ENCODE measurements around the gene SQOR. TPM values are rescaled to one million over a fixed set of nuclear protein-coding genes. Genes with fewer than 3 reads are reported as not detected.
"Not testable (repeated sequence)": the region's sequence is repeated elsewhere in the genome, so short reads cannot be mapped to it uniquely, and the experiment has no call there.

The SQOR gene
- total RNA-seq, 2 experiments from 2014 or later: 105 to 108 TPM

- peaks cover 27% of the 10 kb centered on the region for H3K36me3 Mint-ChIP-seq (ENCODE audit: low read depth)
- peak; percentile 57 for ATAC-seq
- peak; percentile 42 for DNase-seq
- H3K4me3 Mint-ChIP-seq: peak overlapping the region; percentile 16
- peaks cover 80% of the 10 kb centered on the region for H3K4me1 Mint-ChIP-seq
- ChIA-PET CTCF (interaction anchor here (0.6 to 2.0 kb wide), 4 partner anchors 31 to 60 kb away, joined by 4 to 6 read pairs (median 6); no protein-coding TSS in a partner anchor), POLR2A (interaction anchor here (1.0 kb wide), 1 partner anchor 8 kb away, joined by 5 read pairs; no protein-coding TSS in a partner anchor)
- peaks cover 2% of the 10 kb centered on the region for H3K9me3 Mint-ChIP-seq (ENCODE audit: low read depth)
- intact Hi-C loops (cut with DNase I, micrococcal nuclease): no loop called here
- H3K27ac Mint-ChIP-seq: peak overlapping the region; percentile 42
- no peaks in the 10 kb centered on the region for H3K27me3 Mint-ChIP-seq
Observed at GRCh38 chr15:45645026-45645980, 10.5 kb downstream of the SQOR start.

GRCh38 chr15:45646220-45646619 lies 11.4 kb downstream of the SQOR start:
- intact Hi-C loops (cut with DNase I, micrococcal nuclease): no loop called here
- POLR2A ChIA-PET: interaction anchor here (1.0 kb wide), 1 partner anchor 9 kb away, joined by 5 read pairs; no protein-coding TSS in a partner anchor
- ATAC-seq (no peak), DNase-seq (peak; percentile 24)
- Mint-ChIP-seq H3K4me1 (peaks cover 73% of the 10 kb centered on the region), H3K4me3 (no peak overlapping the region), H3K36me3 (ENCODE audit: low read depth) (peaks cover 31% of the 10 kb centered on the region), H3K9me3 (ENCODE audit: low read depth) (peaks cover 5% of the 10 kb centered on the region), H3K27me3 (no peaks in the 10 kb centered on the region), H3K27ac (no peak overlapping the region)
- CTCF ChIA-PET: interaction anchor here (0.8 to 2.0 kb wide), 2 partner anchors 25 to 60 kb away, joined by 3 to 6 read pairs; no protein-coding TSS in a partner anchor

DNA sequence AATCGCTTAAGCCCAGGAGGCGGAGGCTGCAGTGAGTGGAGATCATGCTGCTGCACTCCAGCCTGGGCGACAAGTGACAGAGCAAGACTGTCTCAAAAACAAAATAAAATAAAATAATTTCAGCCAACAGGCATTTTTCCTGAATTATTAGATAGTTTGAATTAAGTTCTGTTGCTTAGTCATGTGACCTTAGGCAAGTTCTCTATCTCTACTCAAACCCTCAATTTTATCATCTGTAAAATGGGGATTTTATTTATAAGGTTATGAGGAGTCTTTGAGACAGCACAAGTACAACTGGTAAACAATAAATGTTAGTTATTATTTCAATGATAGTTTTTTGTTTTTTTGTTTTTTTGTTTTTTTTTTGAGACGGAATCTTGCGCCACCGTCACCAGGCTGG lies 13.0 kb downstream of the SQOR start:
- Mint-ChIP-seq H3K4me3 (no peak overlapping the region), H3K36me3 (ENCODE audit: low read depth) (peaks cover 19% of the 10 kb centered on the region), H3K27me3 (no peaks in the 10 kb centered on the region), H3K4me1 (peaks cover 64% of the 10 kb centered on the region), H3K9me3 (ENCODE audit: low read depth) (peaks cover 5% of the 10 kb centered on the region), H3K27ac (no peak overlapping the region)
- ChIA-PET POLR2A (no interaction called here), CTCF (no interaction called here)
- intact Hi-C loops (cut with DNase I, micrococcal nuclease): no loop called here
- ATAC-seq (no peak), DNase-seq (no peak)

DNA sequence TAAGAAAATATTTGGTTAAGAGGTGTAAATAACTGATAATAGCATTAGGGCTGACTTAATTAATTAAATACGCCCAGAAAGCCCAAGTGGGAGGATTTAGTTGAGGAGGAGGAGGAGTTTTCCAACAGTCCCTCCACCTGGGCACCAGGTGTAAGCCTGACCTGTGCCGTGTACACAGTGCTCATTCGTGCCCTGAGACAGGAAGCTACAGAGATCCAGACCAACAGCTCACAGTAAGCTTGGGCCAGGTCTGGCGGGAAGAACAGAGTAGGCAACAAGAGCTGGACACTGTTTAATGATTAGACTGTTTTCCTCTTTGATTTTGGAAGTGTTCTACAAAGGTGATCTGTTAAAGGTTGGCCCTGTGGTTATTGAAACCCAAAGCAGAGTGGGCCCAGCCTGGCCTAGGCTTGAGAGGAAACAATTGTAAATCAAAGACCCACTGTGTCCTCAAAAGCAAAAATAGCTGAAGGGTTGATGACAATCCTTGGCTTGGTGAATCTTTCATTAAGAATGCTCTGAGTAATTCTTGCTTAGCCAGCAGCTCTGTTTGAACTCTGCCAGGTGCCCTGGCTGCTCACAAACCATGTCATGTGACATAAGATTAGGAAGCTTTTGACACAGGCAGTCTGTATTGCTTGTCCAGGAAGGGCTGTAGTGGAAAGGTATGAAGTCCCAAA lies 13.8 kb downstream of the SQOR start:
- ChIA-PET POLR2A (interaction anchor here (1.2 kb wide), 1 partner anchor 11 kb away, joined by 5 read pairs; no protein-coding TSS in a partner anchor), CTCF (interaction anchor here (0.5 to 1.4 kb wide), 5 partner anchors 10 to 110 kb away, joined by 3 to 4 read pairs (median 3); partner anchors contain the start of gene SQOR)
- Mint-ChIP-seq H3K4me1 (peaks cover 65% of the 10 kb centered on the region), H3K4me3 (no peak overlapping the region), H3K27me3 (no peaks in the 10 kb centered on the region), H3K36me3 (ENCODE audit: low read depth) (peaks cover 18% of the 10 kb centered on the region), H3K27ac (peak overlapping the region; percentile 47), H3K9me3 (ENCODE audit: low read depth) (peaks cover 5% of the 10 kb centered on the region)
- ATAC-seq: no peak
- intact Hi-C loops (cut with DNase I, micrococcal nuclease): no loop called here
- no peak for DNase-seq

DNA sequence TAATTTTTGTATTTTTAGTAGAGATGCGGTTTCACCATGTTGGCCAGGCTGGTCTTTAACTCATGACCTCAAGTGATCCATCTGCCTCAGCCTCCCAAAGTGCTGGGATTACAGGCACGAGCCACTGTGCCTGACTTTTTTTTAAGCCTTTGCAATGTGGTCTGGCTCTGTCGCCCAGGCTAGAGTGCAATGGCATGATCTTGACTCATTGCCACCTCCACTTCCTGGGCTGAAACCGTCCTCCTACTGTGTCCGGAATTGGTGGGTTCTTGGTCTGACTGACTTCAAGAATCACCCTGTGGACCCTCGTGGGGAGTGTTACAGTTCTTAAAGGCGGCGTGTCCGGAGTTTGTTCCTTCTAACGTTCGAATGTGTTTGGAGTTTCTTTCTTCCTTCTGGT lies 15.2 kb downstream of the SQOR start:
- CTCF ChIA-PET: interaction anchor here (1.4 kb wide), 1 partner anchor 36 kb away, joined by 3 read pairs; no protein-coding TSS in a partner anchor
- H3K36me3 Mint-ChIP-seq (ENCODE audit: low read depth): peaks cover 17% of the 10 kb centered on the region

GRCh38 chr15:45650889-45651525 lies 16.2 kb downstream of the SQOR start:
- ChIA-PET CTCF (interaction anchor here (0.6 kb wide), 2 partner anchors 25 to 27 kb away, joined by 3 read pairs; no protein-coding TSS in a partner anchor), POLR2A (interaction anchor here (0.6 kb wide), 1 partner anchor 27 kb away, joined by 3 read pairs; no protein-coding TSS in a partner anchor)
- intact Hi-C loops (cut with DNase I, micrococcal nuclease): no loop called here
- Mint-ChIP-seq H3K4me1 (peaks cover 59% of the 10 kb centered on the region), H3K27ac (no peak overlapping the region), H3K36me3 (ENCODE audit: low read depth) (peaks cover 17% of the 10 kb centered on the region), H3K9me3 (ENCODE audit: low read depth) (peaks cover 6% of the 10 kb centered on the region), H3K4me3 (no peak overlapping the region), H3K27me3 (no peaks in the 10 kb centered on the region)
- ATAC-seq: no peak
- no peak for DNase-seq

More for the DNA sequence above, 15.2 kb downstream of the SQOR start:
- DNase-seq (peak; percentile 36), ATAC-seq (peak; percentile 43)
- intact Hi-C loops (cut with DNase I, micrococcal nuclease); H3K27me3 Mint-ChIP-seq; POLR2A ChIA-PET; H3K9me3 Mint-ChIP-seq (ENCODE audit: low read depth): not testable (repeated sequence)
- Mint-ChIP-seq H3K27ac (peak overlapping the region; percentile 73), H3K4me3 (peak overlapping the region; percentile 27), H3K4me1 (peaks cover 65% of the 10 kb centered on the region)

- Mint-ChIP-seq H3K4me1 (peaks cover 49% of the 10 kb centered on the region), H3K9me3 (ENCODE audit: low read depth) (peaks cover 6% of the 10 kb centered on the region), H3K27ac (peak overlapping the region; percentile 19), H3K27me3 (no peaks in the 10 kb centered on the region), H3K36me3 (ENCODE audit: low read depth) (peaks cover 17% of the 10 kb centered on the region), H3K4me3 (no peak overlapping the region)
- ATAC-seq (no peak), DNase-seq (no peak)
- intact Hi-C loops (cut with DNase I, micrococcal nuclease): no loop called here
- CTCF ChIA-PET: interaction anchor here (1.3 kb wide), 1 partner anchor 52 kb away, joined by 4 read pairs; no protein-coding TSS in a partner anchor
- POLR2A ChIA-PET: interaction anchor here (0.6 kb wide), 1 partner anchor 10 kb away, joined by 5 read pairs; no protein-coding TSS in a partner anchor
Observed at GRCh38 chr15:45653702-45654424, 19.0 kb downstream of the SQOR start.

- H3K27ac Mint-ChIP-seq: peak overlapping the region; percentile 67
- CTCF ChIA-PET: no interaction called here
Observed at GRCh38 chr15:45654749-45655148, 19.9 kb downstream of the SQOR start.

GRCh38 chr15:45657254-45657653 lies 22.4 kb downstream of the SQOR start:
- no peaks in the 10 kb centered on the region for H3K27me3 Mint-ChIP-seq
- intact Hi-C loops (cut with DNase I, micrococcal nuclease): no loop called here
- CTCF ChIA-PET: interaction anchor here (0.7 kb wide), 1 partner anchor 37 kb away, joined by 3 read pairs; no protein-coding TSS in a partner anchor
- DNase-seq (no peak), ATAC-seq (no peak)
- H3K36me3 Mint-ChIP-seq (ENCODE audit: low read depth): peaks cover 26% of the 10 kb centered on the region
- H3K27ac Mint-ChIP-seq: peak overlapping the region; percentile 6
- H3K4me1 Mint-ChIP-seq: peaks cover 37% of the 10 kb centered on the region
- H3K4me3 Mint-ChIP-seq: no peak overlapping the region
- POLR2A ChIA-PET: interaction anchor here (0.6 kb wide), 1 partner anchor 20 kb away, joined by 5 read pairs; no protein-coding TSS in a partner anchor
- peaks cover 2% of the 10 kb centered on the region for H3K9me3 Mint-ChIP-seq (ENCODE audit: low read depth)

More at GRCh38 chr15:45654749-45655148, 19.9 kb downstream of the SQOR start:
- Mint-ChIP-seq H3K9me3 (ENCODE audit: low read depth) (peaks cover 6% of the 10 kb centered on the region), H3K4me3 (no peak overlapping the region), H3K27me3 (no peaks in the 10 kb centered on the region), H3K36me3 (ENCODE audit: low read depth) (peaks cover 19% of the 10 kb centered on the region), H3K4me1 (peaks cover 46% of the 10 kb centered on the region)
- intact Hi-C loops (cut with DNase I, micrococcal nuclease): no loop called here
- ATAC-seq: no peak
- POLR2A ChIA-PET: no interaction called here
- no peak for DNase-seq

GRCh38 chr15:45657764-45658545 lies 23.1 kb downstream of the SQOR start:
- ChIA-PET CTCF (interaction anchor here (0.7 kb wide), 1 partner anchor 38 kb away, joined by 3 read pairs; no protein-coding TSS in a partner anchor), POLR2A (interaction anchor here (0.6 kb wide), 1 partner anchor 28 kb away, joined by 3 read pairs; no protein-coding TSS in a partner anchor)
- ATAC-seq (no peak), DNase-seq (no peak)
- peaks cover 2% of the 10 kb centered on the region for H3K9me3 Mint-ChIP-seq (ENCODE audit: low read depth)
- peaks cover 27% of the 10 kb centered on the region for H3K36me3 Mint-ChIP-seq (ENCODE audit: low read depth)
- no peak overlapping the region for H3K4me3 Mint-ChIP-seq
- no peaks in the 10 kb centered on the region for H3K27me3 Mint-ChIP-seq
- peaks cover 35% of the 10 kb centered on the region for H3K4me1 Mint-ChIP-seq
- H3K27ac Mint-ChIP-seq: peak overlapping the region; percentile 6
- intact Hi-C loops (cut with DNase I, micrococcal nuclease): no loop called here

All from activated CD4-positive, alpha-beta T cell treated with anti-CD3 and anti-CD28 coated beads for 36 hours (primary cell).